ENCODE data around the gene DEGS2. TPM values are rescaled to one million over a fixed set of nuclear protein-coding genes. Genes with fewer than 3 reads are reported as not detected.

Gene DEGS2
- total RNA-seq, 1 experiment from 2014 or later, result 1.6 TPM

- H3K9me3 ChIP-seq (ENCODE audit: low read length), result no peaks in the 10 kb centered on the region
- H3K27me3 ChIP-seq (ENCODE audit: low read length), result no peaks in the 10 kb centered on the region
- BruUV-seq (replicated peaks), result no TSS peak
- H3K36me3 ChIP-seq (ENCODE audit: low read depth, low read length), result no peaks in the 10 kb centered on the region
- ATAC-seq (no peak), DNase-seq (no peak)
- ChIA-PET POLR2A (ENCODE audit: unreplicated experiment) (no interaction called here), CTCF (no interaction called here)
- H3K9me2 ChIP-seq (replicated peaks; ENCODE audit: low read length), result no peaks in the 10 kb centered on the region
- no peak overlapping the region for H3K9ac ChIP-seq (ENCODE audit: low read length)
- H3K27ac ChIP-seq (ENCODE audit: low read length), result no peak overlapping the region
- TF ChIP-seq EZH2phosphoT487 (IDR thresholded peaks at IDR 0.05; ENCODE audit: borderline replicate concordance, low read length) (no peak), EZH2 (IDR thresholded peaks at IDR 0.05; ENCODE audit: low read length, unreplicated experiment) (no peak)
- TF ChIP-seq, protein P1, sequence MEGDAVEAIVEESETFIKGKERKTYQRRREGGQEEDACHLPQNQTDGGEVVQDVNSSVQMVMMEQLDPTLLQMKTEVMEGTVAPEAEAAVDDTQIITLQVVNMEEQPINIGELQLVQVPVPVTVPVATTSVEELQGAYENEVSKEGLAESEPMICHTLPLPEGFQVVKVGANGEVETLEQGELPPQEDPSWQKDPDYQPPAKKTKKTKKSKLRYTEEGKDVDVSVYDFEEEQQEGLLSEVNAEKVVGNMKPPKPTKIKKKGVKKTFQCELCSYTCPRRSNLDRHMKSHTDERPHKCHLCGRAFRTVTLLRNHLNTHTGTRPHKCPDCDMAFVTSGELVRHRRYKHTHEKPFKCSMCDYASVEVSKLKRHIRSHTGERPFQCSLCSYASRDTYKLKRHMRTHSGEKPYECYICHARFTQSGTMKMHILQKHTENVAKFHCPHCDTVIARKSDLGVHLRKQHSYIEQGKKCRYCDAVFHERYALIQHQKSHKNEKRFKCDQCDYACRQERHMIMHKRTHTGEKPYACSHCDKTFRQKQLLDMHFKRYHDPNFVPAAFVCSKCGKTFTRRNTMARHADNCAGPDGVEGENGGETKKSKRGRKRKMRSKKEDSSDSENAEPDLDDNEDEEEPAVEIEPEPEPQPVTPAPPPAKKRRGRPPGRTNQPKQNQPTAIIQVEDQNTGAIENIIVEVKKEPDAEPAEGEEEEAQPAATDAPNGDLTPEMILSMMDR (conservative IDR thresholded peaks at IDR 0.05; ENCODE audit: low read depth, low read length), result no peak
- no peaks in the 10 kb centered on the region for H4K20me1 ChIP-seq (ENCODE audit: low read length)
- H2AFZ ChIP-seq (ENCODE audit: low read length), result no peak overlapping the region
- no peaks in the 10 kb centered on the region for H3K79me2 ChIP-seq (ENCODE audit: low read length)
- no peak overlapping the region for H3K4me2 ChIP-seq (ENCODE audit: low read length)
- intact Hi-C loops (cut with micrococcal nuclease), result no loop called here
- no peaks in the 10 kb centered on the region for H3K4me1 ChIP-seq (ENCODE audit: insufficient read depth, low read length)
- H3K4me3 ChIP-seq (ENCODE audit: low read length), result no peak overlapping the region
- H3F3A ChIP-seq (ENCODE audit: low read length, unreplicated experiment), result no peaks in the 10 kb centered on the region
Observed at GRCh38 chr14:100135073-100135472, 24.4 kb downstream of the DEGS2 start.

GRCh38 chr14:100134586-100134985, 24.9 kb downstream of the DEGS2 start:
- Histone ChIP-seq H3K9me3 (ENCODE audit: low read length) (no peaks in the 10 kb centered on the region), H3K27ac (ENCODE audit: low read length) (no peak overlapping the region), H3K4me2 (ENCODE audit: low read length) (no peak overlapping the region), H3K9ac (ENCODE audit: low read length) (no peak overlapping the region), H3K27me3 (ENCODE audit: low read length) (no peaks in the 10 kb centered on the region), H3K4me1 (ENCODE audit: insufficient read depth, low read length) (no peaks in the 10 kb centered on the region), H3K4me3 (ENCODE audit: low read length) (no peak overlapping the region), H3K36me3 (ENCODE audit: low read depth, low read length) (no peaks in the 10 kb centered on the region), H3K79me2 (ENCODE audit: low read length) (no peaks in the 10 kb centered on the region), H2AFZ (ENCODE audit: low read length) (no peak overlapping the region), H3F3A (ENCODE audit: low read length, unreplicated experiment) (no peaks in the 10 kb centered on the region), H3K9me2 (replicated peaks; ENCODE audit: low read length) (no peaks in the 10 kb centered on the region), H4K20me1 (ENCODE audit: low read length) (no peaks in the 10 kb centered on the region)
- ChIA-PET CTCF (no interaction called here), POLR2A (ENCODE audit: unreplicated experiment) (no interaction called here)
- DNase-seq (no peak), ATAC-seq (no peak)
- TF ChIP-seq, protein P1 (conservative IDR thresholded peaks at IDR 0.05; ENCODE audit: low read depth, low read length), result no peak
- TF ChIP-seq EZH2 (IDR thresholded peaks at IDR 0.05; ENCODE audit: low read length, unreplicated experiment), result no peak
- no peak for TF ChIP-seq EZH2phosphoT487 (IDR thresholded peaks at IDR 0.05; ENCODE audit: borderline replicate concordance, low read length)
- BruUV-seq (replicated peaks), result no TSS peak
- intact Hi-C loops (cut with micrococcal nuclease), result no loop called here

GRCh38 chr14:100132903-100133510, 26.4 kb downstream of the DEGS2 start:
- DNase-seq (no peak), ATAC-seq (no peak)
- Histone ChIP-seq H3K4me1 (ENCODE audit: insufficient read depth, low read length) (no peaks in the 10 kb centered on the region), H3K9me3 (ENCODE audit: low read length) (no peaks in the 10 kb centered on the region), H4K20me1 (ENCODE audit: low read length) (no peaks in the 10 kb centered on the region), H3K27ac (ENCODE audit: low read length) (no peak overlapping the region), H3K36me3 (ENCODE audit: low read depth, low read length) (no peaks in the 10 kb centered on the region), H3K9ac (ENCODE audit: low read length) (no peak overlapping the region), H3K27me3 (ENCODE audit: low read length) (no peaks in the 10 kb centered on the region), H2AFZ (ENCODE audit: low read length) (no peak overlapping the region), H3K79me2 (ENCODE audit: low read length) (no peaks in the 10 kb centered on the region), H3K4me3 (ENCODE audit: low read length) (no peak overlapping the region), H3K4me2 (ENCODE audit: low read length) (no peak overlapping the region), H3K9me2 (replicated peaks; ENCODE audit: low read length) (no peaks in the 10 kb centered on the region), H3F3A (ENCODE audit: low read length, unreplicated experiment) (no peaks in the 10 kb centered on the region)
- intact Hi-C loops (cut with micrococcal nuclease), result no loop called here
- ChIA-PET CTCF (no interaction called here), POLR2A (ENCODE audit: unreplicated experiment) (no interaction called here)
- no TSS peak for BruUV-seq (replicated peaks)
- TF ChIP-seq, protein P1 (conservative IDR thresholded peaks at IDR 0.05; ENCODE audit: low read depth, low read length), result no peak
- TF ChIP-seq EZH2 (IDR thresholded peaks at IDR 0.05; ENCODE audit: low read length, unreplicated experiment), result no peak
- no peak for TF ChIP-seq EZH2phosphoT487 (IDR thresholded peaks at IDR 0.05; ENCODE audit: borderline replicate concordance, low read length)

All from PC-3 (cell line).